Heart left ventricle (tissue), 13 donors: Measurements from ENCODE around the gene LITAF.

Source experiments
- CTCF ChIP-seq, 12 donors: fragments of 200-600 bp; sonication (generic) in 4 of 12; IDR thresholded peaks; one replicate each; pipeline versions ENCODE4 v1.5.0 to v1.8.0; 2018 to 2022; ENCODE audit warnings: antibody characterized with exemption in 12 of 12, mild to moderate bottlenecking in 5 of 12
- POLR2A ChIP-seq, 2 donors: fragments of 450-650 bp; IDR thresholded peaks; one replicate each; pipeline ENCODE4 v1.6.1; 2017; ENCODE audit warnings: antibody characterized with exemption in 2 of 2, mild to moderate bottlenecking in 2 of 2, moderate library complexity in 2 of 2
- donor health status: ischemic (EF 13 %, LVEDD 7.1; RV severe dilation, severe dysfunction).
- donor health status: DM: no; HTN: yes; CAD: no.
- donor health status: DM: no; HTN: no; CAD: no.
- donor health status: ischemic (EF 25% LVEDD 6.9; RV normal size, moderate dysfunction).
- donor health status: ischemic (EF 25% LVEDD 5.7; RV mildly dilated, moderate dysfunction).
- donor health status: ischemic (EF 35%, LVEDD 5.7; RV mildly dilated, moderate dysfunction).
- donor health status: nonischemic (EF 11% LVEDD 7.7; RV severe dilation, severe dysfunction).
- donor health status: DM: yes; HTN: yes; CAD: no.
- donor health status: PGD.
- donor health status: ischemic (EF 29% LVEDD 5.4; RV normal size, mild dysfunction).
- donor health status: nonischemic (EF 23%, LVEDD 6.1; RV moderate dilation, normal function).

GRCh38 chr16:11629071-11630030 is 42.6 kb upstream of the LITAF start:
- TF ChIP-seq CTCF (IDR thresholded peaks at IDR 0.05), result no peak
- TF ChIP-seq POLR2A (IDR thresholded peaks at IDR 0.05), result no peak
